ENCODE results near the gene CDC42EP4.

GRCh38 chr17:73248532-73248931 lies 63.3 kb downstream of the CDC42EP4 start:
- TF ChIP-seq CTCF (IDR thresholded peaks at IDR 0.05; ENCODE audit: low read length) (no peak), EZH2 (optimal IDR thresholded peaks at IDR 0.05; ENCODE audit: low read depth, low read length) (no peak)

Measured in MM.1S (cell line).